NCI-H446 (cell line): ENCODE measurements around the gene SNRNP35.
"Not testable (repeated sequence)": the region's sequence is repeated elsewhere in the genome, so short reads cannot be mapped to it uniquely, and the experiment has no call there.

Experiments
- DNase-seq, 2 experiments: peaks; one replicate each; lab custom pipeline; 2025; lab: John Stamatoyannopoulos, UW

SNRNP35 gene

GRCh38 chr12:123457980-123458779 is at the start of gene SNRNP35:
Gene SNRNP35, plus strand, starts transcription at chr12:123458139. Its CDS starts 7,402 bp downstream, at chr12:123465541.
- DNase-seq, result peak; percentile 89 to 90

DNA sequence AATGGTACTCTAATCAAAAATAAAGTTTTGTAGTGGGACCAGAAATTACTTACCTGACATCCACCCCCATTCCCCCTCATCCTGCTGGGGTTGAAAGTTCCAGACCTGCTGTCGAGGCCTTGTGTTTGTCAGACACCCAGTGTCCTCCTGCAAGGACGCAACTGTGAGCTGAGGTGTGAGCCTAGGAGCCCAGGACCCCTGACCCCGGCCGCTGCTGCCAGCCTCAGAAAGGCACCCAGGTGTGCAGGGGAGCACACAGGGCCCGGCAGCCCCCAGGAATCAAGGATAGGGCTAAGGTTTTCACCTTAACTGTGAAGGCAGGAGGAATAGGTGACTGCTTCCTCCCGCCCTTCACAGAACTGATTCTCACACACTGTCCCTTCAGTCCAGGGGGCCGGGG is 49.3 kb upstream of the SNRNP35 start:
- not testable (repeated sequence) for DNase-seq

- not testable (repeated sequence) for DNase-seq
These were observed 48.5 kb upstream of the SNRNP35 start for GRCh38 chr12:123409284-123410040.

GRCh38 chr12:123410041-123410412 is 47.9 kb upstream of the SNRNP35 start:
- no peak for DNase-seq

GRCh38 chr12:123421314-123421713 is 36.6 kb upstream of the SNRNP35 start:
- no peak for DNase-seq

GRCh38 chr12:123427036-123427769 is 30.7 kb upstream of the SNRNP35 start:
- no peak for DNase-seq

GRCh38 chr12:123428591-123428990 is 29.3 kb upstream of the SNRNP35 start:
- no peak for DNase-seq

DNA sequence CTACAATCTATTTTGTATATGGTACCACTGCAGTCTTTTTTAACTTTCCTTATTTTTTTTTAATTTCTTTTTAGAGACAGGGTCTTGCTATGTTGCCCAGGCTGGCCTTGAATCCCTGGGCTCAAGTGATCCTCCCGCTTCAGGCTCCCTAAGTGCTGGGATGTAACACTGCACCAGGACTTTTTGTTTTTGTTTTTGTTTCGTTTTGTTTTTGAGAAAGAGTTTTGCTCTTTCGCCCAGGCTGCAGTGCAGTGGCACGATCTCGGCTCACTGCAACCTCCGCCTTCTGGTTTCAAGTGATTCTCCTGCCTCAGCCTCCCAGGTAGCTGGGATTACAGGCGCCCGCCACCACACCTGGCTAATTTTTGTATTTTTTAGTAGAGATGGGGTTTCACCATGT is 28.8 kb upstream of the SNRNP35 start:
- not testable (repeated sequence) for DNase-seq

DNA sequence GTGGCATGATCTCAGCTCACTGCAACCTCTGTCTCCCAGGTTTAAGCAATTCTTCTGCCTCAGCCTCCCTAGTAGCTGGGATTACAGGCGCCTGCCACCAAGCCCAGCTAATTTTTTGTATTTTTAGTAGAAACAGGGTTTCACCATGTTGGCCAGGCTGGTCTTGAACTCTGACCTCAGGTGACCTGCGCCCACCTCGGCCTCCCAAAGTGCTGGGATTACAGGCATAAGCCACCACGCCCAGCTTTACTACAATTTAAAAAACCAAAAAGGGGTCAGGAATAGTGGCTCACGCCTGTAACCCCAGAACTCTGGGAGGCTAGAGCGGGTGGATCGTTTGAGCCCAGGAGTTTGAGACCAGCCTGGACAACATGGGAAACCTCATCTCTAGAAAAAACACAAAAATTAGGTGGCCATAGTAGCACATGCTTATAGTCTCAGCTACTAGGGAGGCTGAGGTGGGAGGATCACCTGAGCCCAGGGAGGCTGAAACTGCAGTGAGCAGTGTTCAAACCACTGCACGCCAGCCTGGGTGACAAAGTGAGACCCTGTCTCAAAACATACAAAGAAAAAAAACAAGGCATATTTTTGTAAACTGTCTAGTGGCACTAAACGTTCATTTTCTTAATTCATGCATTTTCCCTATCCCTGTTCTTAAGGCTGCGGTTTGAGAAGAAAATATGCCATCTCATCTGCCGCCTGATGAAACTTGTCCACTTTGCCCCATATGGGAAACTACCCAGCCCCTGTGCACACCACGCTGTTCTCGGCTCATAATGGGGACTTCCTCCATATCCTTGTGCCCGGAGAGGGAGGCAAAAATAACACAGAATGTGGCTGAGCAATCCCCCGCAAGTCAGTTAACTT is 25.8 kb upstream of the SNRNP35 start:
- DNase-seq, result not testable (repeated sequence)

DNA sequence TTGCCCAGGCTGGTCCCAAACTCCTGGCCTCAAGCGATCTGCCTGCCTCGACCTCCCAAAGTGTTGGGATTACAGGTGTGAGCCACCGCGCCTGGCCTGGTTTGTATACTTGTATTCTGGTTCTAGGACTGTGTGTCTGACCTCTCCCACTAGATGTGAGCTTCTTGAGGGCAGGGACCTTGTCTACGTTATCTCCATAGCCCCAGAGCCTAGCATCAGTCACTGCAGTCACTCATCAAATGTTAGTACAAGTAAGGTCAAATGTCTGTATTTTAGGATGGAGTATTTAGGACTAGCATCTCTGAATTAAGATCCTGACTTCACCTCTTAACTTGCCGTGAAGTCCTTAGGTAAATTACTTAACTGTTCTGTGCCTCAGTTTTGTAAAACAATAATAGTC is 24.3 kb upstream of the SNRNP35 start:
- DNase-seq, result no peak

GRCh38 chr12:123435636-123436016 is 22.3 kb upstream of the SNRNP35 start:
- DNase-seq, result no peak

DNA sequence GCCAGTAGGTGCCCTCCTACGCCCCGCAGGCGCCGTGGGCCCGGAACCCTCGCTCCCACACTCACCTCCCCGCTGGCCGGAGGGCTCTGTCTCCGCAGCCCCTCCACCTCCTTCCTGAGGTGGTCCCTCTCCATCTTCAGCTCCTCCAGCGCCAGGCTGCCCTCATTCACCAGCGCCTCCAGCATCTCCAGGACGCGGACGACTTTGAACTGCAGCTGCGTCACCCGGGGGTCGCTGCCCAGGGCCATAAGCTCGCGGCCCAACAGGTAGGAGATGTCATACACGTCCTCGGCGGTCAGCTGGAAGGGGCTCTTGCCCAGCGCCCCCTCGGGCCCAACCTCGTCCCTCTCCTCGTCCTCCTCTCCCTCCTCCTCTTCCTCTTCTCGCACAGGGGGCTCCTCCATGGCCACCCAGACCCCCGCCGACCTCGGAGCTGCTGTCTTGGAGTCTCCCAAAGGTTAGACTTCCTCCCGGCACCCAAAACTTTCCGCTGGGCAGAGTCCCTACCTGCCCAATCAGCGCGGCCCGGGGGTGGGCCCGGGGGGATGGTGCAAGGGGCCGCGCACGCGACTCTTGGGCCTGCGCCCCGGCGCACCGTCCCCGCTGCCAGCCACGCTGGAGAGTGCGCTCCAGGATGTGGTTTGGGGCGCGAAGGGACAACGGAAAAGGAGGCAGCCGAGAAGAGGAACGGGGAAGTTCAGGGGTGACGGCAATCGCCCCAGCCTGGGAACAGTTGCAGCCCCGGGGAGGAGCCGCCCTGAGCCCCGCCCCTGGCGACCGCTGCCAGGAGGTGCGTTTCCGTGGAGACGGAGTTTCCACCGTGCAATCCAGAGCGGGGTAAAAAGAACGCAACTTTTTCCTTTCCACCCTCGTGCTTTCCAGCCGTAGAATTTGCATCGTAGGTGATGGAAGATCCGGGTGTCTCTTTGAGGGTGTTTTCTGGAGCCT is 21.6 kb upstream of the SNRNP35 start, which contains the start of gene RILPL2:
RILPL2 (minus strand) TSS at position 668 of the 948 bp plus-strand sequence; CDS start at position 404, 264 bp downstream.
- DNase-seq, result peak in 1 of 2 experiments; percentile 67

GRCh38 chr12:123441523-123442164 is 16.3 kb upstream of the SNRNP35 start:
- DNase-seq, result no peak

- DNase-seq, result no peak
These were observed 15.2 kb upstream of the SNRNP35 start for GRCh38 chr12:123442774-123443173.

- no peak for DNase-seq
These were observed 13.6 kb upstream of the SNRNP35 start for GRCh38 chr12:123444092-123445026.

DNA sequence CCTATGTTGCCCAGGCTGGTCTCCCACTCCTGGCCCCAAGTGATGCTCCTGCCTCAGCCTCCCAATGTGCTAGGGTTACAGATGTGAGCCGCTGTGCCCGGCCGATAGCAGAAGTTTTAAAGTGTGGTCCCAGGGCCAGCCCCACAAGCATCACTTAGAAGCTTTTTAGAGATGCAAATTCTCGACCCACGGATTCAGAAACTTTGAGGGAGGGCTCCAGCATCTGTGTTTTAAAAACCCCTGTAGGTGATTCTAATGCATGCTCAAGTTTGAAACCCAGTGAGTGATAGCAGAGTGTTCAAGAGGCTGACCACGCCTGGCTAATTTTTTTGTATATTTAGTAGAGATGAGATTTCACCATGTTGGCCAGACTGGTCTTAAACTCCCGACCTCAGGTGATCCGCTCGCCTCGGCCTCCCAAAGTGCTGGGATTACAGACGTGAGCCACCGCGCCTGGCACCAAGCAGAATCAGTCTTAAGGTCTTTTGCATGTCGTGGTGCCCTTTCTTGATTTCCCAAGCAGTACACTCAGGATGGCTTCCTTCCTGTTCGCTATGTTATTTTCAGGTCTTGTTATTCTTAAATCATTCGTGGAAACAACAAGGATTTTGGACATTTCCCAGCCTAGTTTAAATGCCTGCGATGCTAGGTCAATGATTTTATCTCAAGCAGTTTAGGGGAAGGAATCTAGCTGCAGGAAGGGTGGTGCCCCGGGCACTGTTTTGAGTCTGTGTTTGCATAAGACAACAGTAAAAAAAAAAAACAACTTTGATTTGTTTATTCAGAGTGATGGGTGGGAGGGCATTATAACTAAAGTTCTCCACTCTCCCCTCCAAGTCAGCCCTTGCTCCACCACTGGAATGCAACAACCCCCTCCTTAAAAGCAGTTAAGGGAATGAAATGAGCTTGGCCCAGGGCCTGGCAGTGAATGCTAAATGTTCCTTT is 12.3 kb upstream of the SNRNP35 start:
- no peak for DNase-seq

GRCh38 chr12:123446333-123446713 is 11.6 kb upstream of the SNRNP35 start:
- DNase-seq, result no peak
